GM12878 (cell line): ENCODE results near the gene HTRA2. TPM values are rescaled to one million over a fixed set of nuclear protein-coding genes. Genes with fewer than 3 reads are reported as not detected.
A peak's percentile ranks its signal among the peaks of the same experiment; 100 is the strongest.

Source experiments
- ESRRA ChIP-seq: IDR thresholded peaks from 2 replicates; pipeline ENCODE4 v1.6.1; 2012; ENCODE audit warnings: mild to moderate bottlenecking, low read length, improper control_type of control experiment
- EZH2 ChIP-seq: IDR thresholded peaks from 2 replicates; pipeline ENCODE4 v1.6.1; 2012; ENCODE audit warnings: low read depth, mild to moderate bottlenecking, control low read depth, inconsistent platforms, low read length, borderline replicate concordance; ENCODE audit not compliant: control insufficient read depth
- FOS ChIP-seq: IDR thresholded peaks from 3 replicates; pipeline ENCODE4 v1.6.1; 2011; ENCODE audit warnings: borderline replicate concordance; ENCODE audit not compliant: insufficient read length; ENCODE audit errors: extremely low read depth
- GABPA ChIP-seq: IDR thresholded peaks from 2 replicates; pipeline ENCODE4 v1.6.1; 2014; ENCODE audit warnings: antibody characterized with exemption, low read depth, mild to moderate bottlenecking, inconsistent platforms
- HDAC2 ChIP-seq: fragments of 200-600 bp; sonication (generic); IDR thresholded peaks from 2 replicates; pipeline ENCODE4 v1.6.1; 2017
- MYB ChIP-seq: fragments of 150-350 bp; IDR thresholded peaks from 2 replicates; pipeline ENCODE4 v1.6.1; 2014; ENCODE audit warnings: mild to moderate bottlenecking, low read depth, low read length, borderline replicate concordance
- PBX3 ChIP-seq: IDR thresholded peaks from 2 replicates; pipeline ENCODE4 v1.6.1; 2011; ENCODE audit warnings: mild to moderate bottlenecking, low read depth, low read length, moderate library complexity; ENCODE audit not compliant: insufficient replicate concordance
- PKNOX1 ChIP-seq: fragments of 450-650 bp; IDR thresholded peaks from 2 replicates; pipeline ENCODE4 v1.6.1; 2016; ENCODE audit warnings: mild to moderate bottlenecking
- PML ChIP-seq: IDR thresholded peaks from 2 replicates; pipeline ENCODE4 v1.6.1; 2012; ENCODE audit warnings: low read length, inconsistent platforms
- POU2F2 ChIP-seq: IDR thresholded peaks from 3 replicates; pipeline ENCODE4 v1.6.1; 2011; ENCODE audit warnings: low read depth, mild to moderate bottlenecking, low read length, borderline replicate concordance
- RCOR1 ChIP-seq: conservative IDR thresholded peaks from 2 replicates; pipeline ENCODE4 v1.6.1; 2012; ENCODE audit warnings: low read depth, low read length, improper control_type of control experiment
- SIN3A ChIP-seq: IDR thresholded peaks from 2 replicates; pipeline ENCODE4 v1.6.1; 2012; ENCODE audit warnings: low read depth, low read length, improper control_type of control experiment
- SIX5 ChIP-seq: IDR thresholded peaks from 2 replicates; pipeline ENCODE4 v1.6.1; 2011; ENCODE audit warnings: mild to moderate bottlenecking, low read depth, low read length, moderate library complexity; ENCODE audit not compliant: severe bottlenecking
- SMAD5 ChIP-seq: IDR thresholded peaks from 2 replicates; pipeline ENCODE4 v1.6.1; 2016; ENCODE audit warnings: antibody characterized with exemption, low read depth
- SREBF2 ChIP-seq: IDR thresholded peaks from 2 replicates; pipeline ENCODE4 v1.6.1; 2012; ENCODE audit warnings: mild to moderate bottlenecking, low read length
- STAT1 ChIP-seq: fragments of 450-650 bp; conservative IDR thresholded peaks from 2 replicates; pipeline ENCODE4 v1.6.1; 2014; ENCODE audit warnings: antibody characterized with exemption, mild to moderate bottlenecking
- ZBED1 ChIP-seq: IDR thresholded peaks from 2 replicates; pipeline ENCODE4 v1.6.1; 2016; ENCODE audit warnings: borderline replicate concordance
- polyA plus RNA-seq, 11 experiments: library from polyadenylated mRNA; depleted of rRNA in 4 of 11; unstranded in 6 of 11; stranded (reverse) in 5 of 11; fragments of >200 nt; fragmentation: Nextera tagmentation in 4 of 11; fragmentation: Illumina TruSeq in 1 of 11; extraction: Ambion mirVana in 4 of 11; extraction: Trizol in 1 of 11; gene quantifications; 1 replicate in 1 of 11; 2 replicates in 10 of 11; pipeline versions ENCODE4 v1.2.1 to v1.2.3, GENCODE V29; 2011 to 2016; ENCODE audit warnings: inconsistent platforms in 2 of 11, missing spikeins in 2 of 11, low read depth in 1 of 11
- total RNA-seq, 4 experiments: library from RNA; depleted of rRNA in 3 of 4; stranded (reverse); fragments of >200 nt in 3 of 4; fragmentation: Illumina TruSeq in 1 of 4; extraction: Trizol in 1 of 4; gene quantifications; 2 replicates each; pipeline versions ENCODE4 v1.2.1 to v1.2.3, GENCODE V29; 2013 to 2021
- TF ChIP-seq, protein P1 (sequence below): fragments of 450-650 bp; formaldehyde crosslinking; IDR thresholded peaks from 2 replicates; pipeline ENCODE4 v1.4.0; 2020; ENCODE audit warnings: mild to moderate bottlenecking, moderate library complexity
- TF ChIP-seq, protein P2 (sequence below): IDR thresholded peaks from 2 replicates; pipeline ENCODE4 v1.6.1; 2011; ENCODE audit warnings: borderline replicate concordance, low read depth, mild to moderate bottlenecking, moderate library complexity, mixed read lengths, low read length; ENCODE audit not compliant: insufficient read depth; ENCODE audit errors: extremely low read length
- TF ChIP-seq, protein P3 (sequence below): fragments of 450-650 bp; IDR thresholded peaks from 2 replicates; pipeline ENCODE4 v1.6.1; 2016; ENCODE audit warnings: mild to moderate bottlenecking

Gene HTRA2
- total and polyA plus RNA-seq, 10 of the 15 experiments (the other 5 are each of a cell fraction or from before 2014, with no cell fraction given): 42.3 to 73.9 (median 54.6) TPM

- no peak for TF ChIP-seq PKNOX1
- TF ChIP-seq PML: no peak
- TF ChIP-seq, protein P1, sequence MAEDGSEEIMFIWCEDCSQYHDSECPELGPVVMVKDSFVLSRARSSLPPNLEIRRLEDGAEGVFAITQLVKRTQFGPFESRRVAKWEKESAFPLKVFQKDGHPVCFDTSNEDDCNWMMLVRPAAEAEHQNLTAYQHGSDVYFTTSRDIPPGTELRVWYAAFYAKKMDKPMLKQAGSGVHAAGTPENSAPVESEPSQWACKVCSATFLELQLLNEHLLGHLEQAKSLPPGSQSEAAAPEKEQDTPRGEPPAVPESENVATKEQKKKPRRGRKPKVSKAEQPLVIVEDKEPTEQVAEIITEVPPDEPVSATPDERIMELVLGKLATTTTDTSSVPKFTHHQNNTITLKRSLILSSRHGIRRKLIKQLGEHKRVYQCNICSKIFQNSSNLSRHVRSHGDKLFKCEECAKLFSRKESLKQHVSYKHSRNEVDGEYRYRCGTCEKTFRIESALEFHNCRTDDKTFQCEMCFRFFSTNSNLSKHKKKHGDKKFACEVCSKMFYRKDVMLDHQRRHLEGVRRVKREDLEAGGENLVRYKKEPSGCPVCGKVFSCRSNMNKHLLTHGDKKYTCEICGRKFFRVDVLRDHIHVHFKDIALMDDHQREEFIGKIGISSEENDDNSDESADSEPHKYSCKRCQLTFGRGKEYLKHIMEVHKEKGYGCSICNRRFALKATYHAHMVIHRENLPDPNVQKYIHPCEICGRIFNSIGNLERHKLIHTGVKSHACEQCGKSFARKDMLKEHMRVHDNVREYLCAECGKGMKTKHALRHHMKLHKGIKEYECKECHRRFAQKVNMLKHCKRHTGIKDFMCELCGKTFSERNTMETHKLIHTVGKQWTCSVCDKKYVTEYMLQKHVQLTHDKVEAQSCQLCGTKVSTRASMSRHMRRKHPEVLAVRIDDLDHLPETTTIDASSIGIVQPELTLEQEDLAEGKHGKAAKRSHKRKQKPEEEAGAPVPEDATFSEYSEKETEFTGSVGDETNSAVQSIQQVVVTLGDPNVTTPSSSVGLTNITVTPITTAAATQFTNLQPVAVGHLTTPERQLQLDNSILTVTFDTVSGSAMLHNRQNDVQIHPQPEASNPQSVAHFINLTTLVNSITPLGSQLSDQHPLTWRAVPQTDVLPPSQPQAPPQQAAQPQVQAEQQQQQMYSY: no peak
- peak; percentile 85 for TF ChIP-seq SIX5
- TF ChIP-seq, protein P2, sequence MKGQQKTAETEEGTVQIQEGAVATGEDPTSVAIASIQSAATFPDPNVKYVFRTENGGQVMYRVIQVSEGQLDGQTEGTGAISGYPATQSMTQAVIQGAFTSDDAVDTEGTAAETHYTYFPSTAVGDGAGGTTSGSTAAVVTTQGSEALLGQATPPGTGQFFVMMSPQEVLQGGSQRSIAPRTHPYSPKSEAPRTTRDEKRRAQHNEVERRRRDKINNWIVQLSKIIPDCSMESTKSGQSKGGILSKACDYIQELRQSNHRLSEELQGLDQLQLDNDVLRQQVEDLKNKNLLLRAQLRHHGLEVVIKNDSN: no peak
- TF ChIP-seq EZH2: no peak
- TF ChIP-seq SMAD5: peak; percentile 35; the same call in 1 of the 2 replicates
- TF ChIP-seq MYB: no peak
- TF ChIP-seq ZBED1: no peak
- TF ChIP-seq, protein P3, sequence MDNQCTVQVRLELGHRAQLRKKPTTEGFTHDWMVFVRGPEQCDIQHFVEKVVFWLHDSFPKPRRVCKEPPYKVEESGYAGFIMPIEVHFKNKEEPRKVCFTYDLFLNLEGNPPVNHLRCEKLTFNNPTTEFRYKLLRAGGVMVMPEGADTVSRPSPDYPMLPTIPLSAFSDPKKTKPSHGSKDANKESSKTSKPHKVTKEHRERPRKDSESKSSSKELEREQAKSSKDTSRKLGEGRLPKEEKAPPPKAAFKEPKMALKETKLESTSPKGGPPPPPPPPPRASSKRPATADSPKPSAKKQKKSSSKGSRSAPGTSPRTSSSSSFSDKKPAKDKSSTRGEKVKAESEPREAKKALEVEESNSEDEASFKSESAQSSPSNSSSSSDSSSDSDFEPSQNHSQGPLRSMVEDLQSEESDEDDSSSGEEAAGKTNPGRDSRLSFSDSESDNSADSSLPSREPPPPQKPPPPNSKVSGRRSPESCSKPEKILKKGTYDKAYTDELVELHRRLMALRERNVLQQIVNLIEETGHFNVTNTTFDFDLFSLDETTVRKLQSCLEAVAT: no peak
- TF ChIP-seq PBX3: no peak
- no peak for TF ChIP-seq GABPA
- no peak for TF ChIP-seq SIN3A
- no peak for TF ChIP-seq POU2F2
- TF ChIP-seq SREBF2: no peak
- no peak for TF ChIP-seq HDAC2
- no peak for TF ChIP-seq ESRRA
- no peak for TF ChIP-seq FOS
- no peak for TF ChIP-seq RCOR1
- TF ChIP-seq STAT1: no peak
Observed at GRCh38 chr2:74525717-74526648, 3.8 kb upstream of the HTRA2 start, which contains the start of gene DQX1 (continued).
